ENCODE measurements around the gene FGF22.
A peak's percentile ranks its signal among the peaks of the same experiment; 100 is the strongest.
"Not testable (repeated sequence)": the region's sequence is repeated elsewhere in the genome, so short reads cannot be mapped to it uniquely, and the experiment has no call there.

FGF22 gene

DNA sequence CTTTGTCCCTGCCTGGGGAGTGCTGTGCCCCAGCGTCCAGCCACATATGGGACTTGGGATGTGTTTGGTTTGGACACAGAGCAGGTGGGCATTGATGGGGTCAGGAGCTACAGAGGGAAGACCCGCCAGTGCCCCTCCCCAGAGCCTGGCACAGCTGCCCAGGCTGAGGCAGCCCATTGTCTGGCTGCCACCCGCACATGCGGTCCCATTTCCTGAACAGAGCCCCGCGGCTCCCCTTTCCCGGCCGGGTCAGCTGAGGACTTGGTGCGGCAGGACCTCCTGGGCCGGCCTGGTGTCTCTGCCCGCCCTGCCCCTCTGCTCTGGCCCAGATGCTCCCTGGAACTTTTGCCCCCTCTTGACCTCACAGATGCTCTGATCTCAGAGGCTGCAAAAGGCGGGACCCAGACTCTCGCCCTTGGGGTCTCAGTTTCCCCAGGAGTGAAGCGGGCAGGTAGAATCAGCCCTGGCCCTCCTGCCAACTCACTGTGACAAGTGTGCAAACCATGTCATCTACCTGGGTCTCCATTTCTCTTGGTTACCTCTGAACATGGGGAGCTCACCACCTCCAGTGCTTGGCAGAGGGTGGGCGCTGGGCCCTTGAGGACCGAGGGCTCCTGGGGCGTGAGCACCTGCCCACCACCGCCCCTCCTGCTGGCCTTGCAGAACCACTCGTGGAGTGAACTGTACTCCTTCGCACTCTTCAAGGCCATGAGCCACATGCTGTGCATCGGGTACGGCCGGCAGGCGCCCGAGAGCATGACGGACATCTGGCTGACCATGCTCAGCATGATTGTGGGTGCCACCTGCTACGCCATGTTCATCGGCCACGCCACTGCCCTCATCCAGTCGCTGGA lies 32.2 kb upstream of the FGF22 start:
- DNase-seq, result no peak

GRCh38 chr19:608155-609003 lies 31.3 kb upstream of the FGF22 start:
- DNase-seq, result no peak

- no peak for DNase-seq
These were observed 30.7 kb upstream of the FGF22 start for GRCh38 chr19:609004-609346.

GRCh38 chr19:610071-610800 lies 29.4 kb upstream of the FGF22 start:
- DNase-seq, result no peak

- peak; percentile 93 for DNase-seq
These were observed 28.7 kb upstream of the FGF22 start for GRCh38 chr19:610801-611480.

DNA sequence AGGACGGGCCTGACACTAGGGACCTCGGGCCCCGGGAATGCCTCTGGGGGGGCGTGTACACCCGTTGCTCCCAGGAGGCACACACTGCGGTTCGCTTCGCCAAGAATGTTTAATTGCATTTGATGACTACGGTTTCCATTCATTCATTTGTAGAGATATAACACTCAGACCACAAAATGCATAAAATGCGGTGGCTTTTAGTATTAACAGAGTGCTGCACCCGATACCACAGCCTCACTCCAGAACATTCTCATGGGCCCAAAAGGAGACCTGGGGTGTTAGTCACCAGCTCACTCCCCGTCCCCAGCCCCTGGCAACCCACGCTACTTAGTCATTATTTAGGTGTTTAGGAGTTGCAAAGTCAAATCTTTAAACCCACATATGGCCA lies 28.2 kb upstream of the FGF22 start:
- DNase-seq, result peak; percentile 98

DNA sequence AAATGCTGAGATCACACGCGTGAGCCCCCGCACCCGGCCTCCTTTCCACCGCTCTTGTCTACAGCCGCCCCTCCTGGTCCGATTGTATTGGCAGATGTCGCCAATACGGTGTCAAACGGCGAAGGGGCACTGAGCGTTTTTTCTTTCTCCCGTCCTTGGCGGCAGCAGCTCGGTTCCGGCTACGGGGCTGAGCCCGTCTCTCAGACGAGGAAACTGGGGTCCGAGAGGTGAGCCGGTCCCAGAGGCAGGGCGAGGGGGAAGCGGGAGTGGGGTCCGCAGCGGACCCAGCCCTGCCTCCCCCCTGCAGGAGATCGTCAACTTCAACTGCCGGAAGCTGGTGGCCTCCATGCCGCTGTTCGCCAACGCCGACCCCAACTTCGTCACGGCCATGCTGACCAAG lies 26.7 kb upstream of the FGF22 start:
- no peak for DNase-seq

- no peak for DNase-seq
These were observed 25.7 kb upstream of the FGF22 start for GRCh38 chr19:613732-614567.

- no peak for DNase-seq
These were observed 24.1 kb upstream of the FGF22 start for GRCh38 chr19:615619-616018.

GRCh38 chr19:616062-616700 lies 23.5 kb upstream of the FGF22 start:
- DNase-seq, result no peak

- no peak for DNase-seq
These were observed 22.7 kb upstream of the FGF22 start for GRCh38 chr19:616747-617526.

DNA sequence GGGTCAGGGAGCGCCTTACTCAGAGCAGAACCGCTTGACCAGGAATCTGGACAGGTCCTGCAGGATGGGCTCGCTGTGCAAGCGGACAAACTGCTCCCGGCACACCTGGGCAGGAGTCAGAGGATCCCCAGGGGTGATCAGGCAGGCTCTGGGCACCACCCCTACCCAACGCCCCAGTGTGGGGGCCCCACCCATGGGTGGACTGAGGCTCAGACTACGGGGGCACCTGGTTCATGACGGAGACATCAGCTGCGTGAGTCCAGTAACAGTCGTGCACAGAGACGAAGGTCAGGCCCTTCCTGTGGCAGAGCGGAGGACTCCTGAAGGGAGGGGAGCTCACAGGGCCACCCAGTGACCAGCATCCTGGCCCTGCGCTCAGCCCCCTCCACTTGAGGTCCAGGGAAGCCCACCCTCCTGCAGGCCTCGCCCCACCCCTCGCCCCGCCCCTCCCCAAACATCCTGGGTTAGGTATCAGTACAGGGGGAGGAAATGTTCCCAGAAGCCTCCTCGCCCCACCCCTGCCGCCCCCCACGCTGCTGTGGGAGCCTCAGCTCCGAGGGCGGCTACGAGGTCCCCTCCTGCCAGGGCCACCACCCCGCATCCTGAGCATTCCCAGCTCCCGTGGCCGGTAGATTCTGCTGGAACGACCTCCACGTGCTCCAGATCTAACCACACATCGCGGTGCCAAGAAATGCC lies 22.0 kb upstream of the FGF22 start:
- DNase-seq, result no peak

DNA sequence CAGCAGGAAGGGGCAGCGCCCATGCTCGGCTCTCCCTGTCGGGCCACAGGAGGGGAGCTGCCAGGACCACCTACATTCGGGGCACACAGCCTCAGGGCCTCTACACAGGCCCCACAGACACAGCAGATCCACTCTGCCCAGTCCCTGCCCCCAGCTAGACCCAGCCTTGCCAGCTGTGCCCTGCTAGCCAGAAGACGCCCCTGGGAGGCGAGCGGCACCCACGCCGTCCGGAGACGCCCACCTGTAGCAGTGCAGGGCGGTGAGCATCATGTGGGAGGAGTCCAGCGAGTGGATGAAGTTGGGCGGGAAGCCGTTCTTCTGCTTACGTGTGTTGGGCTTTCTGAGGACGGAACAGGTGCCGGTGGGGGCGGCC lies 21.4 kb upstream of the FGF22 start:
- no peak for DNase-seq

- no peak for DNase-seq
These were observed 20.9 kb upstream of the FGF22 start for GRCh38 chr19:618674-619285.

DNA sequence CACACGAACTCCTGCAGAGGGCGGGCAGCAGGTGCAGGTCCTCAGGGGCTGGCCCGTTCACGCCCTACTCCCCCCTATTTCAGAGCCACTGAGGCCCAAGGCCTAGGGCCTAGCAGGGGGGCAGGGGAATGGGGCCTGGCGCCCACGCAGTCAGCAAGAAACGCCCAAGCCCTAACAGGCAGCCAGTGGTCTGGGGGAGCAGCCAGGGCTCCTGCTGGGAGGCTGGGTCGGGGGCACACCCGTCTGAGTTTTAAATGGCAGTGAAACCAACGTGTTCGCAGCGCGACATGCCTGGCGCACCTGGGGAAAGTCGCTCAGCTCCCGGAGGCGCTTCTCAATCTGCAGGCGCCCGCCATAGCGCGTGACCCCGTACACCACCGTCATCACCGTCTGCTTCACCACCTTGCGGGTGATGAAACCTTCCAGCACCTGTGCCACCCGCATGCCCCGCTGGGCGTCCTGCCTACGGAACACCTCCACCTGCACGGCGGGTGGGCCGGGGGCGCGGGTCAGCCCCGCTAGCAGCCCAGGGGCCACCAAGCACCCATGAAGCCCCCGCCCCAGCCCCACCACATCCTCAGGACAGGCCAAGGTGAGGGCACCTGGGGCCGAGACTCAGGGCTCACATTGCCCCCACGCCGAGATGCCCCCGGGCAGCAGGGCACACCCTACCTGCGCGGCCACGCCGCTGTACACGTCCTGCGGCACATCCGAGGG lies 20.2 kb upstream of the FGF22 start:
- DNase-seq, result no peak

- no peak for DNase-seq
These were observed 19.4 kb upstream of the FGF22 start for GRCh38 chr19:620166-620862.

DNA sequence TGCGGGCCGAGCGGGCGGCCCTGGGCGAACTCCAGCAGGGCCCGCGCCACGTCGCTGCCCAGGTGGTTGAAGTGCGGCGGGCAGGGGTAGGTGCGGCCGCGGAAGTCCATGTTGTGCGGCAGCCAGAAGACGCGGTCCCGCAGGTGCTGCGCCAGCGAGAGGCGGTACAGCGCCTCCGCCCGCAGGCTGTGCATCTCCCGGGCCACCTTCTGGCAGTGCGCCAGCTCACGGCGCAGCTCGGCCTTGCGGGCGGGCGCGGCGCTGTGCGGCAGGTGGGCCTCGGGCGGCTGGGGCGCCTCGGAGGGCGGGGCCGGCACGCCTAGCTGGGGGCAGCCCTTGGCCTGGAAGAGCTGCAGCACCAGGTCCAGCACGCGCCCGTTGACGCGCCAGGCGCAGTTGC lies 18.5 kb upstream of the FGF22 start:
- DNase-seq, result not testable (repeated sequence)

GRCh38 chr19:621819-622218 lies 17.9 kb upstream of the FGF22 start:
- DNase-seq, result no peak
